HG02970 (cell line): ENCODE measurements around the gene CSMD2.

Experiments used
- ATAC-seq: cut with Tn5 transposase; IDR thresholded peaks from one replicate; pipeline ENCODE4 v1.9.1; 2021; ENCODE audit warnings: mild to moderate bottlenecking, moderate library complexity, moderate number of reproducible peaks; ENCODE audit not compliant: unreplicated experiment, low FRiP score

The CSMD2 gene

GRCh38 chr1:34162852-34163766 lies 1.9 kb downstream of the CSMD2 start:
- ATAC-seq = no peak

GRCh38 chr1:34156739-34157138 lies 8.3 kb downstream of the CSMD2 start:
- no peak for ATAC-seq

- ATAC-seq = no peak
These were observed 9.2 kb downstream of the CSMD2 start for GRCh38 chr1:34155860-34156259.

- no peak for ATAC-seq
These were observed 11.8 kb downstream of the CSMD2 start for GRCh38 chr1:34153246-34153645.

- ATAC-seq = no peak
These were observed 15.5 kb downstream of the CSMD2 start for GRCh38 chr1:34149501-34149900.

GRCh38 chr1:34147301-34147700 lies 17.7 kb downstream of the CSMD2 start:
- ATAC-seq = no peak

GRCh38 chr1:34144766-34145165 lies 20.3 kb downstream of the CSMD2 start:
- ATAC-seq = no peak

GRCh38 chr1:34143975-34144374 lies 21.1 kb downstream of the CSMD2 start:
- no peak for ATAC-seq

- no peak for ATAC-seq
These were observed 24.9 kb downstream of the CSMD2 start for GRCh38 chr1:34140011-34140676.

- no peak for ATAC-seq
These were observed 27.6 kb downstream of the CSMD2 start for GRCh38 chr1:34137411-34137810.

GRCh38 chr1:34132161-34132420 lies 32.9 kb downstream of the CSMD2 start:
- ATAC-seq = no peak

- ATAC-seq = no peak
These were observed 33.5 kb downstream of the CSMD2 start for GRCh38 chr1:34131396-34132160.

GRCh38 chr1:34130306-34130705 lies 34.7 kb downstream of the CSMD2 start:
- no peak for ATAC-seq

- no peak for ATAC-seq
These were observed 35.4 kb downstream of the CSMD2 start for GRCh38 chr1:34129630-34130029.

- no peak for ATAC-seq
These were observed 36.7 kb downstream of the CSMD2 start for GRCh38 chr1:34128186-34128889.

- ATAC-seq = no peak
These were observed 37.7 kb downstream of the CSMD2 start for GRCh38 chr1:34127006-34128000.

GRCh38 chr1:34126486-34126885 lies 38.5 kb downstream of the CSMD2 start:
- no peak for ATAC-seq

- ATAC-seq = no peak
These were observed 39.2 kb downstream of the CSMD2 start for GRCh38 chr1:34125721-34126380.
